C4-2B (cell line): ENCODE results near the gene SEPTIN8.

Experiments used
- CTCF ChIP-seq: fragments of 450-650 bp; conservative IDR thresholded peaks from 2 replicates; pipeline ENCODE4 v1.5.1; 2017; ENCODE audit warnings: mild to moderate bottlenecking
- ZFX ChIP-seq: fragments of 450-650 bp; IDR thresholded peaks from 2 replicates; pipeline ENCODE4 v1.6.1; 2017

- no peak for TF ChIP-seq CTCF
- no peak for TF ChIP-seq ZFX
Observed at GRCh38 chr5:132814503-132815294, 37.7 kb upstream of the SEPTIN8 start.
